Lower leg skin (tissue), 3 donors: ENCODE measurements around the gene S1PR2.

Experiments
- CTCF ChIP-seq, 3 donors: fragments of 450-650 bp; IDR thresholded peaks; one replicate each; pipeline ENCODE4 v1.5.1; 2016; ENCODE audit warnings: antibody characterized with exemption in 3 of 3, mild to moderate bottlenecking in 3 of 3, moderate library complexity in 2 of 3
- POLR2A ChIP-seq, 2 donors: fragments of 450-650 bp; IDR thresholded peaks; one replicate each; pipeline ENCODE4 v1.6.1; 2016 to 2017; ENCODE audit warnings: antibody characterized with exemption in 2 of 2, mild to moderate bottlenecking in 1 of 2, moderate library complexity in 1 of 2

GRCh38 chr19:10182076-10182475 lies 49.1 kb downstream of the S1PR2 start:
- no peak for TF ChIP-seq POLR2A (IDR thresholded peaks at IDR 0.05)
- no peak for TF ChIP-seq CTCF (IDR thresholded peaks at IDR 0.05)
